Measurements from ENCODE around the gene FIGN. TPM values are rescaled to one million over a fixed set of nuclear protein-coding genes. Genes with fewer than 3 reads are reported as not detected.

Gene FIGN
- total and polyA plus RNA-seq, 2 of the 4 experiments (the other 2 are of a cell fraction) = 0.77 to 0.90 TPM

DNA sequence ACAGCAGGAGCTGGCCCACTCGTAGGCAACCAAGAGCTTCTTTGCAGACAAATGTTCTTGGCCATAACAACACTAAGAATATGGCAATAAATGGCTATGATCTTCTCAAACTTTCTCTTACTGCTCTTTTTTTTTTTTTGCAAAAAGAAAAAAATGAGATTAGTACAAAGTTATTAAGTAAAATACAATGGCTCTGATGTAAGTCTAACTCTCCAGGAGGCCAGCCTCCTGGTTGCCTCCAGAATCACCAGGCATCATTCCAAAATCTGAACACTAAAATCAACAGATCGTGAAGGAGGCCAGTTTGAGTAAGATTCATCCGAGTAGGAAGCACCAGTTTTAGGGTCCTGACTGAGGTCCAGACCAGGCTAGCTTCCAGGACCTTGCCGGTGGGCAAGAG is 20.8 kb upstream of the FIGN start:
- Histone ChIP-seq H2BK15ac (ENCODE audit: low read depth, low read length) (no peak overlapping the region), H2AK5ac (ENCODE audit: low read depth, low read length) (no peak overlapping the region), H3K4me1 (ENCODE audit: control insufficient read depth, insufficient read depth, low read length) (no peaks in the 10 kb centered on the region), H3K4ac (ENCODE audit: low read depth, low read length) (no peak overlapping the region), H3K27ac (ENCODE audit: insufficient read depth, low read length) (no peak overlapping the region), H3K4me2 (ENCODE audit: low read depth, low read length) (no peak overlapping the region), H3K23ac (ENCODE audit: low read depth, low read length) (no peak overlapping the region), H3K9me3 (ENCODE audit: control insufficient read depth, insufficient read depth, low read length) (no peaks in the 10 kb centered on the region), H3K36me3 (ENCODE audit: control insufficient read depth, insufficient read depth, low read length) (no peaks in the 10 kb centered on the region), H2BK5ac (ENCODE audit: low read depth, low read length, poor library complexity, severe bottlenecking) (no peak overlapping the region), H4K5ac (ENCODE audit: low read depth, low read length) (no peak overlapping the region), H2BK120ac (ENCODE audit: low read depth, low read length) (no peak overlapping the region), H2BK20ac (ENCODE audit: low read depth, low read length) (no peak overlapping the region), H2AFZ (replicated peaks; ENCODE audit: low read length, poor library complexity) (no peak overlapping the region), H3K9me1 (ENCODE audit: insufficient read depth, low read length) (no peaks in the 10 kb centered on the region), H3K79me1 (ENCODE audit: low read depth in 1 of 2, low read length in 2 of 2) (no peaks in the 10 kb centered on the region), H4K8ac (ENCODE audit: low read depth in 2 of 2, low read length in 2 of 2) (no peak overlapping the region), H3K9ac (ENCODE audit: low read depth, low read length) (no peak overlapping the region), H3K27me3 (ENCODE audit: control insufficient read depth, insufficient read depth, low read length) (no peaks in the 10 kb centered on the region; the same call in 1 of the 2 replicates), H4K20me1 (ENCODE audit: insufficient read depth, low read length) (no peaks in the 10 kb centered on the region), H3K4me3 (ENCODE audit: insufficient read depth, low read depth, low read length) (no peak overlapping the region), H3K18ac (ENCODE audit: low read depth, low read length) (no peak overlapping the region), H4K91ac (ENCODE audit: insufficient read depth, low read depth, low read length) (no peak overlapping the region), H2AK9ac (replicated peaks; ENCODE audit: low read depth, low read length, poor library complexity) (no peak overlapping the region), H3K14ac (replicated peaks; ENCODE audit: low read depth, low read length) (no peak overlapping the region), H3K56ac (ENCODE audit: extremely low read depth, insufficient read depth, low read length) (no peak overlapping the region)
- dilution Hi-C loops (cut with HindIII; ENCODE audit: low sequenced_read_pairs, unreplicated experiment) = no loop called here
- DNase-seq (no peak), ATAC-seq (ENCODE audit: low read depth) (no peak)
- BruUV-seq (replicated peaks) = no TSS peak
- TF ChIP-seq CEBPB (IDR thresholded peaks at IDR 0.05; ENCODE audit: low read depth, low read length) (no peak), FOS (IDR thresholded peaks at IDR 0.05; ENCODE audit: low read depth, low read length) (no peak), RCOR1 (IDR thresholded peaks at IDR 0.05; ENCODE audit: insufficient replicate concordance, low read length) (no peak)
- TF ChIP-seq, protein P1, sequence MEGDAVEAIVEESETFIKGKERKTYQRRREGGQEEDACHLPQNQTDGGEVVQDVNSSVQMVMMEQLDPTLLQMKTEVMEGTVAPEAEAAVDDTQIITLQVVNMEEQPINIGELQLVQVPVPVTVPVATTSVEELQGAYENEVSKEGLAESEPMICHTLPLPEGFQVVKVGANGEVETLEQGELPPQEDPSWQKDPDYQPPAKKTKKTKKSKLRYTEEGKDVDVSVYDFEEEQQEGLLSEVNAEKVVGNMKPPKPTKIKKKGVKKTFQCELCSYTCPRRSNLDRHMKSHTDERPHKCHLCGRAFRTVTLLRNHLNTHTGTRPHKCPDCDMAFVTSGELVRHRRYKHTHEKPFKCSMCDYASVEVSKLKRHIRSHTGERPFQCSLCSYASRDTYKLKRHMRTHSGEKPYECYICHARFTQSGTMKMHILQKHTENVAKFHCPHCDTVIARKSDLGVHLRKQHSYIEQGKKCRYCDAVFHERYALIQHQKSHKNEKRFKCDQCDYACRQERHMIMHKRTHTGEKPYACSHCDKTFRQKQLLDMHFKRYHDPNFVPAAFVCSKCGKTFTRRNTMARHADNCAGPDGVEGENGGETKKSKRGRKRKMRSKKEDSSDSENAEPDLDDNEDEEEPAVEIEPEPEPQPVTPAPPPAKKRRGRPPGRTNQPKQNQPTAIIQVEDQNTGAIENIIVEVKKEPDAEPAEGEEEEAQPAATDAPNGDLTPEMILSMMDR (conservative IDR thresholded peaks at IDR 0.05; ENCODE audit: low read depth, low read length) = no peak
- in situ Hi-C loops (cut with MboI; ENCODE audit: low sequenced_read_pairs) = no loop called here
- POLR2A ChIA-PET (ENCODE audit: unreplicated experiment) = no interaction called here
- CTCF ChIA-PET = interaction anchor here (0.7 kb wide), 2 partner anchors 24 to 91 kb away, joined by 3 to 4 read pairs; no protein-coding TSS in a partner anchor
- intact Hi-C loops (cut with micrococcal nuclease) = no loop called here
- WGBS, 2 experiments (ENCODE audit: extremely low coverage in 2 of 2, insufficient read length in 1 of 2) = no CpG with 5 or more reads among the region's 4 CpGs

Data from IMR-90 (cell line).